Panc1 (cell line): ENCODE data around the gene HSPD1. TPM values are rescaled to one million over a fixed set of nuclear protein-coding genes. Genes with fewer than 3 reads are reported as not detected.
"Not testable (repeated sequence)": the region's sequence is repeated elsewhere in the genome, so short reads cannot be mapped to it uniquely, and the experiment has no call there.

ENCODE experiments used
- ATAC-seq: fragments of 200-7000 bp; cut with Tn5 transposase; 2 replicates; pipeline ENCODE4 v1.9.1; 2020; ENCODE audit warnings: mild to moderate bottlenecking, moderate library complexity
- BruUV-seq: library from RNA; stranded (reverse); fragments of 400-500 nt; replicated peaks from 2 replicates; lab custom pipeline; 2021; lab: Mats Ljungman, UMichigan
- CTCF ChIA-PET: fragments of 300-600 bp; sonication (Branson Sonifier 250); formaldehyde crosslinking; loops from one replicate; lab custom pipeline; 2022; ENCODE audit warnings: antibody characterized with exemption; lab: Charles Lee
- POLR2A ChIA-PET: fragments of 300-600 bp; sonication (Branson Sonifier 250); formaldehyde crosslinking; loops from one replicate; lab custom pipeline; 2022; ENCODE audit warnings: antibody characterized with exemption; lab: Charles Lee
- DNase-seq: peaks from one replicate; pipeline ENCODE4 v3.0.0-alpha.2; 2010; ENCODE audit warnings: low read depth, low spot score
- H3K27ac ChIP-seq: 2 replicates; pipeline ENCODE4 v1.5.1; 2011; ENCODE audit warnings: mild to moderate bottlenecking, low read length, inconsistent platforms
- H3K27me3 ChIP-seq: fragments of 200-500 bp; sonication (Bioruptor generic); 2 replicates; pipeline ENCODE4 v1.6.0; 2014; ENCODE audit warnings: low read length, inconsistent platforms; ENCODE audit not compliant: control insufficient read depth, insufficient read depth
- H3K36me3 ChIP-seq: fragments of 200-500 bp; sonication (Bioruptor generic); 2 replicates; pipeline ENCODE4 v1.5.1; 2014; ENCODE audit warnings: inconsistent platforms, mild to moderate bottlenecking, low read length, moderate library complexity; ENCODE audit not compliant: control insufficient read depth, insufficient read depth
- H3K4me1 ChIP-seq: 2 replicates; pipeline ENCODE4 v1.5.1; 2011; ENCODE audit warnings: inconsistent platforms, mild to moderate bottlenecking, low read length, moderate library complexity; ENCODE audit not compliant: control insufficient read depth, insufficient read depth
- H3K4me3 ChIP-seq, 2 experiments: 2 replicates each; pipeline ENCODE4 v1.5.1; 2011 to 2012; ENCODE audit warnings: low read depth in 2 of 2, low read length in 2 of 2, mild to moderate bottlenecking in 2 of 2, inconsistent platforms in 1 of 2, moderate library complexity in 1 of 2
- H3K9me3 ChIP-seq: fragments of 200-500 bp; sonication (Bioruptor generic); 2 replicates; pipeline ENCODE4 v1.5.1; 2014; ENCODE audit warnings: low read depth, mild to moderate bottlenecking, inconsistent platforms, low read length, moderate library complexity; ENCODE audit not compliant: control insufficient read depth, insufficient read depth
- POLR2AphosphoS5 ChIP-seq: IDR thresholded peaks from 2 replicates; pipeline ENCODE4 v1.6.1; 2012; ENCODE audit warnings: mild to moderate bottlenecking, low read depth, low read length, moderate library complexity
- SIN3A ChIP-seq: IDR thresholded peaks from 2 replicates; pipeline ENCODE4 v1.6.1; 2012; ENCODE audit warnings: low read depth, mild to moderate bottlenecking, low read length, moderate library complexity, borderline replicate concordance; ENCODE audit not compliant: insufficient read depth
- TCF7L2 ChIP-seq: IDR thresholded peaks from 2 replicates; pipeline ENCODE4 v1.6.1; 2011; ENCODE audit warnings: mild to moderate bottlenecking, low read depth, low read length, inconsistent platforms
- in situ Hi-C: cut with HindIII; loops from 2 replicates; pipeline ENCODE4 v1.10.0; 2016; ENCODE audit warnings: low sequenced_read_pairs, low pct_unique_long_range_greater_than_20kb
- intact Hi-C: fragments of 100-400 bp; cut with micrococcal nuclease; formaldehyde crosslinking; loops from one replicate; pipeline ENCODE4 v1.10.0; 2022; ENCODE audit not compliant: unreplicated experiment
- total RNA-seq: library from RNA; stranded (reverse); gene quantifications from one replicate; pipeline ENCODE4 v1.2.1, GENCODE V29; 2021; ENCODE audit not compliant: unreplicated experiment
- TF ChIP-seq, protein P1 (sequence below), 2 experiments: IDR thresholded peaks; 2 replicates each; pipeline ENCODE4 v1.6.1; 2011 to 2012; ENCODE audit warnings: low read depth in 2 of 2, control low read depth in 1 of 2, low read length in 1 of 2, mild to moderate bottlenecking in 1 of 2, moderate library complexity in 1 of 2; ENCODE audit not compliant: insufficient read depth in 1 of 2
- TF ChIP-seq, protein P2 (sequence below): fragments of 450-650 bp; IDR thresholded peaks from 2 replicates; pipeline ENCODE4 v1.5.1; 2017; ENCODE audit warnings: mild to moderate bottlenecking

The HSPD1 gene
- total RNA-seq, 1 experiment from 2014 or later = 553 TPM

DNA sequence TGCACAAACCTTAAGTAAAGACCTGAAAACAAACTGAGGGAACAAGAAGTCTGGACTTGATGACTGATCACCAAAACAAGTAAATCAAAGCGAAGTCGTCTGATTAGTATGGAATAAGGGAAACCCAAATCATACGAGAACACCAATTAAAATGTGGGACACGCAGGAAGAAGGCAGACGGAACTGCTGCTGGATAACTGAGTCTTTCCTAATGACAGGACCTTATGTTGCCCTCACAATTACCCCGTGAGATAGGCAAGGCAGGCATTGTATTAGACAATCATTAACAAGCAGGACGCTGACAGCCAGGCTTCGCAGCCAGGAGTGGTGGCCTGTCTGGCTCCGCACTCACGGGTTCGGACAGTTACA, 46.9 kb downstream of the HSPD1 start:
- Histone ChIP-seq H3K27me3 (no peaks in the 10 kb centered on the region), H3K27ac (peak overlapping the region; percentile 96), H3K4me3 (peak overlapping the region; percentile 77 to 85), H3K4me1 (peaks cover 6% of the 10 kb centered on the region), H3K9me3 (no peaks in the 10 kb centered on the region), H3K36me3 (no peaks in the 10 kb centered on the region; the same call in 1 of the 2 replicates)
- CTCF ChIA-PET = no interaction called here
- no peak for TF ChIP-seq TCF7L2
- TF ChIP-seq, protein P1, sequence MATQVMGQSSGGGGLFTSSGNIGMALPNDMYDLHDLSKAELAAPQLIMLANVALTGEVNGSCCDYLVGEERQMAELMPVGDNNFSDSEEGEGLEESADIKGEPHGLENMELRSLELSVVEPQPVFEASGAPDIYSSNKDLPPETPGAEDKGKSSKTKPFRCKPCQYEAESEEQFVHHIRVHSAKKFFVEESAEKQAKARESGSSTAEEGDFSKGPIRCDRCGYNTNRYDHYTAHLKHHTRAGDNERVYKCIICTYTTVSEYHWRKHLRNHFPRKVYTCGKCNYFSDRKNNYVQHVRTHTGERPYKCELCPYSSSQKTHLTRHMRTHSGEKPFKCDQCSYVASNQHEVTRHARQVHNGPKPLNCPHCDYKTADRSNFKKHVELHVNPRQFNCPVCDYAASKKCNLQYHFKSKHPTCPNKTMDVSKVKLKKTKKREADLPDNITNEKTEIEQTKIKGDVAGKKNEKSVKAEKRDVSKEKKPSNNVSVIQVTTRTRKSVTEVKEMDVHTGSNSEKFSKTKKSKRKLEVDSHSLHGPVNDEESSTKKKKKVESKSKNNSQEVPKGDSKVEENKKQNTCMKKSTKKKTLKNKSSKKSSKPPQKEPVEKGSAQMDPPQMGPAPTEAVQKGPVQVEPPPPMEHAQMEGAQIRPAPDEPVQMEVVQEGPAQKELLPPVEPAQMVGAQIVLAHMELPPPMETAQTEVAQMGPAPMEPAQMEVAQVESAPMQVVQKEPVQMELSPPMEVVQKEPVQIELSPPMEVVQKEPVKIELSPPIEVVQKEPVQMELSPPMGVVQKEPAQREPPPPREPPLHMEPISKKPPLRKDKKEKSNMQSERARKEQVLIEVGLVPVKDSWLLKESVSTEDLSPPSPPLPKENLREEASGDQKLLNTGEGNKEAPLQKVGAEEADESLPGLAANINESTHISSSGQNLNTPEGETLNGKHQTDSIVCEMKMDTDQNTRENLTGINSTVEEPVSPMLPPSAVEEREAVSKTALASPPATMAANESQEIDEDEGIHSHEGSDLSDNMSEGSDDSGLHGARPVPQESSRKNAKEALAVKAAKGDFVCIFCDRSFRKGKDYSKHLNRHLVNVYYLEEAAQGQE (IDR thresholded peaks at IDR 0.05; ENCODE audit: insufficient read depth in 1 of 2, low read depth in 2 of 2, low read length in 1 of 2) = no peak
- TF ChIP-seq SIN3A = no peak
- TF ChIP-seq, protein P2, sequence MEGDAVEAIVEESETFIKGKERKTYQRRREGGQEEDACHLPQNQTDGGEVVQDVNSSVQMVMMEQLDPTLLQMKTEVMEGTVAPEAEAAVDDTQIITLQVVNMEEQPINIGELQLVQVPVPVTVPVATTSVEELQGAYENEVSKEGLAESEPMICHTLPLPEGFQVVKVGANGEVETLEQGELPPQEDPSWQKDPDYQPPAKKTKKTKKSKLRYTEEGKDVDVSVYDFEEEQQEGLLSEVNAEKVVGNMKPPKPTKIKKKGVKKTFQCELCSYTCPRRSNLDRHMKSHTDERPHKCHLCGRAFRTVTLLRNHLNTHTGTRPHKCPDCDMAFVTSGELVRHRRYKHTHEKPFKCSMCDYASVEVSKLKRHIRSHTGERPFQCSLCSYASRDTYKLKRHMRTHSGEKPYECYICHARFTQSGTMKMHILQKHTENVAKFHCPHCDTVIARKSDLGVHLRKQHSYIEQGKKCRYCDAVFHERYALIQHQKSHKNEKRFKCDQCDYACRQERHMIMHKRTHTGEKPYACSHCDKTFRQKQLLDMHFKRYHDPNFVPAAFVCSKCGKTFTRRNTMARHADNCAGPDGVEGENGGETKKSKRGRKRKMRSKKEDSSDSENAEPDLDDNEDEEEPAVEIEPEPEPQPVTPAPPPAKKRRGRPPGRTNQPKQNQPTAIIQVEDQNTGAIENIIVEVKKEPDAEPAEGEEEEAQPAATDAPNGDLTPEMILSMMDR = no peak
- TF ChIP-seq POLR2AphosphoS5 = no peak
- BruUV-seq = TSS peak; percentile 98
- no peak for DNase-seq
- intact Hi-C loops (no loop called here), in situ Hi-C loops (no loop called here)
- POLR2A ChIA-PET = interaction anchor here (0.8 to 2.7 kb wide), 3 partner anchors 15 to 47 kb away, joined by 3 to 15 read pairs (median 4); partner anchors contain the start of genes HSPD1 and SF3B1
- no peak for ATAC-seq

DNA sequence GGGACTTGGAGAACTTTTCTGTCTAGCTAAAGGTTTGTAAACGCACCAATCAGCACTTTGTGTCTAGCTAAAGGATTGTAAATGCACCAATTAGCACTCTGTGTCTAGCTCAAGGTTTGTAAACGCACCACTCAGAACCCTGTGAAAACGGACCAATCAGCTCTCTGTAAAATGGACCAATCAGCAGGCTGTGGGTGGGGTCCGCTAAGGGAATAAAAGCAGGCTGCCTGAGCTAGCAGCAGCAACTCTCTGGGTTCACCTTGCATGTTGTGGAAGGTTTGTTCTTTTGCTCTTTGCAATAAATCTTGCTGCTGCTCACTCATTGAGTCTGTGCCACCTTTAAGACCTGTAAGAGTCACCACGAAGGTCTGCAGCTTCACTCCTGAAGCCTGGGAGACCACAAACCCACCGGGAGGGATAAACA, 48.7 kb downstream of the HSPD1 start:
- H3K36me3 ChIP-seq, in situ Hi-C loops, H3K4me1 ChIP-seq, H3K9me3 ChIP-seq, ATAC-seq, H3K27me3 ChIP-seq, CTCF ChIA-PET, intact Hi-C loops, DNase-seq, BruUV-seq: not testable (repeated sequence)
- Histone ChIP-seq H3K27ac (peak overlapping the region; percentile 57), H3K4me3 (peak overlapping the region; percentile 29 to 54; a peak in 3 of 4 replicates)
- POLR2A ChIA-PET = interaction anchor here (0.7 to 2.7 kb wide), 2 partner anchors 16 to 553 kb away, joined by 3 to 15 read pairs; partner anchors contain the start of gene SF3B1

DNA sequence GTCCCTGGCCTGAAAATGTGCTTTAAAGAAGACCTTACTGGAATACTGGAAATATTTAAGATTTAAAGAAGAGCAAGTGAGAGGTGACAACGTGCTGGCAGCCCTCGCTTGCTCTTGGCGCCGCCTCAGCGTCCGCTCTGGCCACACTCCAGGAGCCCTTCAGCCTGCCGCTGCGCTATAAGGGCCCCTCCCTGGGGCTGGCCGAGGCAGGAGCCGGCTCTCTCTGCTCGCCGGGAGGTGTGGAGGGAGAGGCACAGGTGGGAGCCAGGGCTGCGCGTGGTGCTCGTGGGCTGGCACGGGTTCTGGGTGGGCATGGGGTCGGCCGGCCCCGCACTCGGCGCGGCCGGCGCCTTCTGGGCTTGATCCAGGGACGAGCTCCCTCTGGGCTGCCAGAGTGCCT, 49.2 kb downstream of the HSPD1 start:
- TF ChIP-seq, protein P2 = no peak
- TF ChIP-seq SIN3A = no peak
- no peak for TF ChIP-seq POLR2AphosphoS5
- TF ChIP-seq, protein P1 (IDR thresholded peaks at IDR 0.05; ENCODE audit: insufficient read depth in 1 of 2, low read depth in 2 of 2, low read length in 1 of 2) = no peak
- no peak for TF ChIP-seq TCF7L2
- H3K27ac ChIP-seq = peak overlapping the region; percentile 57
- peaks cover 6% of the 10 kb centered on the region for H3K4me1 ChIP-seq
- in situ Hi-C loops (no loop called here), intact Hi-C loops (no loop called here)
- H3K36me3 ChIP-seq = no peaks in the 10 kb centered on the region; the same call in 1 of the 2 replicates
- no peaks in the 10 kb centered on the region for H3K27me3 ChIP-seq
- no TSS peak for BruUV-seq
- DNase-seq (no peak), ATAC-seq (no peak)
- POLR2A ChIA-PET = interaction anchor here (0.7 kb wide), 1 partner anchor 553 kb away, joined by 3 read pairs; no protein-coding TSS in a partner anchor
- CTCF ChIA-PET = no interaction called here
- no peaks in the 10 kb centered on the region for H3K9me3 ChIP-seq
- peak overlapping the region; percentile 29 to 54 for H3K4me3 ChIP-seq
